ENCODE measurements around the gene FAM241B.

Gene FAM241B

DNA sequence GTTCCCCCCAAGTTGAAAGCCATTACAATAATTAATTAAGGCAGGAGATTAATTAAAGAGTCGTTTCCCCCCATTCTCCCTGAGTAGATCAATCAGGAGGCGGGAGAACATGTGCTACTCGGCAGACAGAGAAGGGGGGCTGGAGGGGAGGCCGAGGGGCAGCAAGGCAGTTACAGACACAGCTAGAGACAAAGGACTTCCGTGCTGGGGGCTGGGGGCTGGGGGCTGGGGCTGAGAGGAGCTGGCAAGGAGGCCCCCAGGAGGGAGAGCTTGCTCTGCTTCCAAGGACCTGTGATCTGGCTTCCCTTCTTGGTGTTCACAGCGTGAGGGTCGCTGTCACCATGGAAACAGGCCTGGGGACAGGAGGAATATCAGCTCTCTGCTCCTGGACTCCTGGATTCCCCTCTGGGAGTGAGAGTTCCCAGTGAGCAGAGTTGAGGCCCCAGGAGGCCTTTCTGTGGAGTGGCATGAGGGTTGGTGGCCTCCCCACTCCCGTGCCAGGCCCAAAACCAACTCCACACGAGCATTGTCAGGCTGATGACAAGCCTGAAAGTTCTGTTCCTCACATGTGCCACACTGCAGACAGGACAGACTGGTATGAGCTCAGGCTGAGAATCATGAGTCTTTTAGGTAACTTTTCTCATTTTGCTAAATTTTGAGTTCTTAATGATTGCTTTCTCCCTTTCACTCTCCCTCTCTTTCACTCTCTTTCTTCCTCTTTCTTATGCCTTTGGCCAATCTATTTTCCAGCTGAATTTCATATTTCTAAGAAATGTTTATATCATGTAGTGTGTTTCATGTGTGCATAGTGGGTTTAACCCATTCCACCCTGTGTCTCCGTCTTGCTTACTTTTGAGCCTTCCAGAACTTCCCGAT is 16.4 kb downstream of the FAM241B start:
- TF ChIP-seq CREB1 (IDR thresholded peaks at IDR 0.05; ENCODE audit: low read depth) (no peak), TEAD4 (IDR thresholded peaks at IDR 0.05) (no peak), YY1 (IDR thresholded peaks at IDR 0.05; ENCODE audit: low read depth) (no peak), EGR1 (IDR thresholded peaks at IDR 0.05) (no peak), CEBPB (IDR thresholded peaks at IDR 0.05) (no peak), ZBTB7A (IDR thresholded peaks at IDR 0.05; ENCODE audit: low read depth) (no peak), RAD21 (IDR thresholded peaks at IDR 0.05; ENCODE audit: low read depth) (no peak), TCF12 (IDR thresholded peaks at IDR 0.05; ENCODE audit: low read depth) (no peak), FOXM1 (IDR thresholded peaks at IDR 0.05; ENCODE audit: borderline replicate concordance, low read depth) (no peak), NFIC (IDR thresholded peaks at IDR 0.05) (no peak)
- TF ChIP-seq, protein P1, sequence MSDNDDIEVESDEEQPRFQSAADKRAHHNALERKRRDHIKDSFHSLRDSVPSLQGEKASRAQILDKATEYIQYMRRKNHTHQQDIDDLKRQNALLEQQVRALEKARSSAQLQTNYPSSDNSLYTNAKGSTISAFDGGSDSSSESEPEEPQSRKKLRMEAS (IDR thresholded peaks at IDR 0.05), result no peak

DNA sequence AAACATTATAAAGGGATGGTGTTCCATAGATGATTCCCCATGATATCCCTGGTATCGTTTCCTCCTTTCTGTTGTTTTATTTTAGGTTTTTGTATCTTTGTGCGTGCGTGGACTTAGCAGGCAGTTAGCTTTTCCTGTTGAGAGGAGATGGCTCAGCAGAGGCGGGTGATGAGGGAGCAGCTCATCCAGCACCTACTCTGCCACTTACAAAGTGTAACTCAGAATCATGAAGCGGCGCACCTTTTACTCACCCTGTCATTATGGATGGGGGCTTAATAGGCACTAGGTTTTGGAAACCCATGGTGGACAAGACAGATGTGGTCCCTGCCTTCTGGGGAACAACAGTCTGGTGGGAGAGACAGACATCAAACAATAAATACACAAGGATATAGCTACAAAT is 17.1 kb downstream of the FAM241B start:
- TF ChIP-seq TCF12 (IDR thresholded peaks at IDR 0.05; ENCODE audit: low read depth) (no peak), ZBTB7A (IDR thresholded peaks at IDR 0.05; ENCODE audit: low read depth) (no peak), FOXM1 (IDR thresholded peaks at IDR 0.05; ENCODE audit: borderline replicate concordance, low read depth) (no peak), RAD21 (IDR thresholded peaks at IDR 0.05; ENCODE audit: low read depth) (no peak), TAF1 (IDR thresholded peaks at IDR 0.05; ENCODE audit: low read depth) (no peak), TEAD4 (IDR thresholded peaks at IDR 0.05) (no peak), EP300 (IDR thresholded peaks at IDR 0.05; ENCODE audit: borderline replicate concordance) (no peak), CREB1 (IDR thresholded peaks at IDR 0.05; ENCODE audit: low read depth) (no peak), NFIC (IDR thresholded peaks at IDR 0.05) (no peak), CEBPB (IDR thresholded peaks at IDR 0.05) (no peak), EGR1 (IDR thresholded peaks at IDR 0.05) (no peak), YY1 (IDR thresholded peaks at IDR 0.05; ENCODE audit: low read depth) (no peak)
- TF ChIP-seq, protein P1 (IDR thresholded peaks at IDR 0.05), result no peak
- TF ChIP-seq, protein P2, sequence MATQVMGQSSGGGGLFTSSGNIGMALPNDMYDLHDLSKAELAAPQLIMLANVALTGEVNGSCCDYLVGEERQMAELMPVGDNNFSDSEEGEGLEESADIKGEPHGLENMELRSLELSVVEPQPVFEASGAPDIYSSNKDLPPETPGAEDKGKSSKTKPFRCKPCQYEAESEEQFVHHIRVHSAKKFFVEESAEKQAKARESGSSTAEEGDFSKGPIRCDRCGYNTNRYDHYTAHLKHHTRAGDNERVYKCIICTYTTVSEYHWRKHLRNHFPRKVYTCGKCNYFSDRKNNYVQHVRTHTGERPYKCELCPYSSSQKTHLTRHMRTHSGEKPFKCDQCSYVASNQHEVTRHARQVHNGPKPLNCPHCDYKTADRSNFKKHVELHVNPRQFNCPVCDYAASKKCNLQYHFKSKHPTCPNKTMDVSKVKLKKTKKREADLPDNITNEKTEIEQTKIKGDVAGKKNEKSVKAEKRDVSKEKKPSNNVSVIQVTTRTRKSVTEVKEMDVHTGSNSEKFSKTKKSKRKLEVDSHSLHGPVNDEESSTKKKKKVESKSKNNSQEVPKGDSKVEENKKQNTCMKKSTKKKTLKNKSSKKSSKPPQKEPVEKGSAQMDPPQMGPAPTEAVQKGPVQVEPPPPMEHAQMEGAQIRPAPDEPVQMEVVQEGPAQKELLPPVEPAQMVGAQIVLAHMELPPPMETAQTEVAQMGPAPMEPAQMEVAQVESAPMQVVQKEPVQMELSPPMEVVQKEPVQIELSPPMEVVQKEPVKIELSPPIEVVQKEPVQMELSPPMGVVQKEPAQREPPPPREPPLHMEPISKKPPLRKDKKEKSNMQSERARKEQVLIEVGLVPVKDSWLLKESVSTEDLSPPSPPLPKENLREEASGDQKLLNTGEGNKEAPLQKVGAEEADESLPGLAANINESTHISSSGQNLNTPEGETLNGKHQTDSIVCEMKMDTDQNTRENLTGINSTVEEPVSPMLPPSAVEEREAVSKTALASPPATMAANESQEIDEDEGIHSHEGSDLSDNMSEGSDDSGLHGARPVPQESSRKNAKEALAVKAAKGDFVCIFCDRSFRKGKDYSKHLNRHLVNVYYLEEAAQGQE (IDR thresholded peaks at IDR 0.05; ENCODE audit: low read depth), result no peak
- TF ChIP-seq, protein P3, sequence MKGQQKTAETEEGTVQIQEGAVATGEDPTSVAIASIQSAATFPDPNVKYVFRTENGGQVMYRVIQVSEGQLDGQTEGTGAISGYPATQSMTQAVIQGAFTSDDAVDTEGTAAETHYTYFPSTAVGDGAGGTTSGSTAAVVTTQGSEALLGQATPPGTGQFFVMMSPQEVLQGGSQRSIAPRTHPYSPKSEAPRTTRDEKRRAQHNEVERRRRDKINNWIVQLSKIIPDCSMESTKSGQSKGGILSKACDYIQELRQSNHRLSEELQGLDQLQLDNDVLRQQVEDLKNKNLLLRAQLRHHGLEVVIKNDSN (IDR thresholded peaks at IDR 0.05), result no peak

DNA sequence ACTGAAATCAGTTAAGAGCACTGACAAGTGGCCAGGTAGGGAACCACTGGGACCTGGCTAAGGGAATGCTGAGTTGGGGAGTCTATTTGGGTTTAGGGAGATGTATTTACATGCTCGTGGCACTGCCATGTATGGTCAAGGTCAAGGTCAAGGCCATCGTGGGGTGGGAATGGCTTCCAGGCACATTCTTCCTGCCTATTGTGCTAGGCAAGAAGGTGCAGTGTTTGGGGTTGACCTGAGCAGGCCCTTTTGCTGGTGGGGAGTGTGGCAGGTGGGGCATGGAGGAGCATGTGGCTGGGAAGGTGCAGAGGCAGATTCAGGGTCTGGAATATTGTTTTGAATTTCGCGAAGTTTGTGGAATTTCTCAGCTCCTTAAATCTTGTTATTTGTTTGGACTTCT is 17.8 kb downstream of the FAM241B start:
- TF ChIP-seq YY1 (IDR thresholded peaks at IDR 0.05; ENCODE audit: low read depth) (no peak), FOXM1 (IDR thresholded peaks at IDR 0.05; ENCODE audit: borderline replicate concordance, low read depth) (no peak), CREB1 (IDR thresholded peaks at IDR 0.05; ENCODE audit: low read depth) (no peak)

DNA sequence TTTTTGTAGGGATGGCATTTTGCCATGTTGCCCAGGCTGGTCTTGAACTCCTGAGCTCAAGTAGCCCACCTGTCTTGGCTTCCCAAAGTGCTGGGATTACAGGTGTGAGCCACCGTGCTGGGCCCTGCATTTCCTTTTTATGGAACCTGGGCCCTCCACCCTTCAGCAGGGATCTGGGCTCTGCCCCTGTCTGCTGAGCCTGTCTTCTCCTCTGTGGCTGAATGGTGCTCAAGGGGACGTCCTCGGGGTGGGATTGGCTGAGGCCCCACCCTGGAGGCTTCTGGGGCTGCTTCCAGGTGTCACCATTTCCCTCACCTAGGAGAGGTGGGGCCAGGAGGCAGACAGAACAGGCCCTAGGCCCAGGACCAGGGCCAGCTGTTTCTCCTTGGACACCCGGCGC is 18.4 kb downstream of the FAM241B start:
- TF ChIP-seq, protein P3 (IDR thresholded peaks at IDR 0.05), result no peak
- TF ChIP-seq EGR1 (IDR thresholded peaks at IDR 0.05) (no peak), TAF1 (IDR thresholded peaks at IDR 0.05; ENCODE audit: low read depth) (no peak), NFIC (IDR thresholded peaks at IDR 0.05) (no peak), EP300 (IDR thresholded peaks at IDR 0.05; ENCODE audit: borderline replicate concordance) (no peak), TCF12 (IDR thresholded peaks at IDR 0.05; ENCODE audit: low read depth) (no peak), CREB1 (IDR thresholded peaks at IDR 0.05; ENCODE audit: low read depth) (no peak), YY1 (IDR thresholded peaks at IDR 0.05; ENCODE audit: low read depth) (no peak), ZBTB7A (IDR thresholded peaks at IDR 0.05; ENCODE audit: low read depth) (no peak), TEAD4 (IDR thresholded peaks at IDR 0.05) (no peak), RAD21 (IDR thresholded peaks at IDR 0.05; ENCODE audit: low read depth) (no peak), FOXM1 (IDR thresholded peaks at IDR 0.05; ENCODE audit: borderline replicate concordance, low read depth) (no peak), CEBPB (IDR thresholded peaks at IDR 0.05) (no peak)
- TF ChIP-seq, protein P2 (IDR thresholded peaks at IDR 0.05; ENCODE audit: low read depth), result no peak
- TF ChIP-seq, protein P1 (IDR thresholded peaks at IDR 0.05), result no peak

DNA sequence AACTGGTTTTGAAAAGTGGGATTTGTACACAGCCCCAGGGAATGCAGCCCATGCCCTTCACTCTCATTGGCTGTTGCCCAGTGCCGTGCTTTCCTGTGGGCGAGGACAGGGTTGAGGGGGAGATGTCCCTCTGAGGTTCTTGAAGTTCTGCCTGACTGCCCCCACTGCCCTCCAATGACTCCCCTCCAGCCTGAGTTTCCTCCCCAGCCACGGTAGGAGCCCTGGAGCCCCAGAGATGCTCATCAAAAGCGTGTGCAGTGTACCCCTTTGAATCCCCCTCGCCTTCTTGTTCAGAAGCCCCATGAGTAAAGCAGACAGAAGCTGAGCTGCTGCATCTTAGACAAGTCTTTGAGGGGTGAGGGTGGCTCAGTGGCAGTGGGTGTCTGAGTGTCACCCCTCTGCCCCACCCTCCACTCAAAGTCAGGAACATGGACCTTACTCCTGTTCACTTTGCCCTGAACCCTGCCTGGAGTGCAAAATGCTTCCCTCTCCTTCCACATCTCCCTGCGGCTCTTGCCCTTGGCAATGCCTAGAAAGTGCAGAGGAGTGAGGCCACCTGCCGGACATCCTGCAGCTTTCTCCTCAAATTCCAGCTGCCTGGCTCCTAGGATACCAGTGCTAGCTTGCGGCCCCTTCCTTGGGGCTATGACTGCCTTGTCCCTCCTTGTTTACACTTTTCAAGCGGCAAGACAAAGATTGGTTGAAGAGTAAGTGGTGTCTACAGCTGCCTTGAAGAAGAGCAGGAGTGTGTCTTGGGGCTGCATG is 19.9 kb downstream of the FAM241B start:
- no peak for TF ChIP-seq TCF12 (IDR thresholded peaks at IDR 0.05; ENCODE audit: low read depth)
- no peak for TF ChIP-seq NFIC (IDR thresholded peaks at IDR 0.05)
- TF ChIP-seq, protein P3 (IDR thresholded peaks at IDR 0.05), result no peak
- TF ChIP-seq, protein P1 (IDR thresholded peaks at IDR 0.05), result no peak
- no peak for TF ChIP-seq EGR1 (IDR thresholded peaks at IDR 0.05)
- TF ChIP-seq TEAD4 (IDR thresholded peaks at IDR 0.05), result no peak
- TF ChIP-seq CREB1 (IDR thresholded peaks at IDR 0.05; ENCODE audit: low read depth), result no peak
- TF ChIP-seq FOXM1 (IDR thresholded peaks at IDR 0.05; ENCODE audit: borderline replicate concordance, low read depth), result no peak
- TF ChIP-seq ZBTB7A (IDR thresholded peaks at IDR 0.05; ENCODE audit: low read depth), result no peak
- no peak for TF ChIP-seq YY1 (IDR thresholded peaks at IDR 0.05; ENCODE audit: low read depth)
- TF ChIP-seq EP300 (IDR thresholded peaks at IDR 0.05; ENCODE audit: borderline replicate concordance), result no peak
- no peak for TF ChIP-seq RAD21 (IDR thresholded peaks at IDR 0.05; ENCODE audit: low read depth)
- TF ChIP-seq CEBPB (IDR thresholded peaks at IDR 0.05), result no peak
- no peak for TF ChIP-seq TAF1 (IDR thresholded peaks at IDR 0.05; ENCODE audit: low read depth)
- TF ChIP-seq, protein P2 (IDR thresholded peaks at IDR 0.05; ENCODE audit: low read depth), result no peak
